HUES6 (cell line): ENCODE measurements around the gene PLEKHA7.

Experiments
- H3K27ac ChIP-seq: 2 replicates; pipeline ENCODE4 v1.7.0; 2013; ENCODE audit warnings: low read depth, mild to moderate bottlenecking, low read length, inconsistent platforms
- H3K27me3 ChIP-seq: 2 replicates; pipeline ENCODE4 v1.6.1; 2013; ENCODE audit warnings: low read length; ENCODE audit not compliant: control insufficient read depth, insufficient read depth
- H3K36me3 ChIP-seq: 2 replicates; pipeline ENCODE4 v1.6.1; 2013; ENCODE audit warnings: low read length; ENCODE audit not compliant: control insufficient read depth, insufficient read depth
- H3K4me1 ChIP-seq: 2 replicates; pipeline ENCODE4 v1.6.1; 2013; ENCODE audit warnings: low read length; ENCODE audit not compliant: control insufficient read depth, insufficient read depth
- H3K4me3 ChIP-seq: 2 replicates; pipeline ENCODE4 v1.5.1; 2013; ENCODE audit warnings: low read depth, low read length
- H3K9ac ChIP-seq: one replicate; pipeline ENCODE4 v1.6.1; 2013; ENCODE audit warnings: mild to moderate bottlenecking, low read length
- H3K9me3 ChIP-seq: 2 replicates; pipeline ENCODE4 v1.6.1; 2013; ENCODE audit warnings: low read depth, low read length; ENCODE audit not compliant: control insufficient read depth, insufficient read depth

The PLEKHA7 gene

DNA sequence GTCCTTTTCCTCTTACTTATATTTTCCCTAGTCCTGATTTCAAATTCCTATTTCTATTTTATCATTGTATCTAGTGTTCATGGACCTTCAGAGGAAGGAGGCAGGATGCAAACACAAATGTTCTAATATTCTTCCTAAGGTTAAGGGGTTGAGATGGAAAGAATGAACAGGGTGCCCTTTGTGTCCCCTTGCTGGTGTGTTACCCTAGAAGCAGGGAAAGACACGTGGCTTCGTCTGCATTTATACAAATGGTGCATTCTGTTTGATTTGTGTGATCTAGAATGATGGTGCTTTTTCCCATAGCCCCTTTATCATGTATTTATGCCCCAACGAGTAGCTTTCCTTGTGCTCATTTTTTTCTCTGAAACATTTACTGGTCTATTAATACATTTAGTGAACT, 76.2 kb downstream of the PLEKHA7 start:
- Histone ChIP-seq H3K27ac (no peak overlapping the region), H3K36me3 (no peaks in the 10 kb centered on the region), H3K9ac (no peak overlapping the region), H3K9me3 (no peaks in the 10 kb centered on the region), H3K4me3 (no peak overlapping the region), H3K27me3 (no peaks in the 10 kb centered on the region), H3K4me1 (peaks cover 3% of the 10 kb centered on the region)

DNA sequence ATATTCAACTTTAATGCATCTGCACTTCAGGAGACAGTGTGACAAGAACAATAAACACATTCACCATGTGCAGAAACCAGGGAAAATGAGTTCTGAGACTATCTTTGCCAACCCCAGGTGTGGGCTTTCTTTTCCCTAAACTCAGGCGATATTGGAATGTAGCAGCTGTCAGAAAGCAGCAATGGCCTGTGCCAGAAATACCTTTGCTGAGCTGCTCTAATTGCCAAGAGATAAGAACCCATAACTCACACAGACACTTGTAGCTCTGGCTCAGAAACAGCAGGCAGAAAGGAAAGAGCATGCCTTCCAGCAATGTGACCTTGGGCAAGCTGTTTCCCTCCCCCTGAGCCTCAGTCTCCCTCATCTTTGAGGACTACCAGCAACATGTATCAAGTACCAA, 77.6 kb downstream of the PLEKHA7 start:
- peaks cover 3% of the 10 kb centered on the region; the same call in 1 of the 2 replicates for H3K4me1 ChIP-seq
- H3K27ac ChIP-seq, result no peak overlapping the region
- no peak overlapping the region for H3K4me3 ChIP-seq
- no peaks in the 10 kb centered on the region for H3K36me3 ChIP-seq
- H3K9ac ChIP-seq, result no peak overlapping the region
- H3K9me3 ChIP-seq, result no peaks in the 10 kb centered on the region
- no peaks in the 10 kb centered on the region for H3K27me3 ChIP-seq

- Histone ChIP-seq H3K9me3 (no peaks in the 10 kb centered on the region), H3K4me1 (peaks cover 3% of the 10 kb centered on the region; the same call in 1 of the 2 replicates), H3K27me3 (no peaks in the 10 kb centered on the region), H3K4me3 (no peak overlapping the region), H3K9ac (no peak overlapping the region), H3K27ac (no peak overlapping the region), H3K36me3 (no peaks in the 10 kb centered on the region)
These were observed 78.5 kb downstream of the PLEKHA7 start for GRCh38 chr11:16935518-16936302.

DNA sequence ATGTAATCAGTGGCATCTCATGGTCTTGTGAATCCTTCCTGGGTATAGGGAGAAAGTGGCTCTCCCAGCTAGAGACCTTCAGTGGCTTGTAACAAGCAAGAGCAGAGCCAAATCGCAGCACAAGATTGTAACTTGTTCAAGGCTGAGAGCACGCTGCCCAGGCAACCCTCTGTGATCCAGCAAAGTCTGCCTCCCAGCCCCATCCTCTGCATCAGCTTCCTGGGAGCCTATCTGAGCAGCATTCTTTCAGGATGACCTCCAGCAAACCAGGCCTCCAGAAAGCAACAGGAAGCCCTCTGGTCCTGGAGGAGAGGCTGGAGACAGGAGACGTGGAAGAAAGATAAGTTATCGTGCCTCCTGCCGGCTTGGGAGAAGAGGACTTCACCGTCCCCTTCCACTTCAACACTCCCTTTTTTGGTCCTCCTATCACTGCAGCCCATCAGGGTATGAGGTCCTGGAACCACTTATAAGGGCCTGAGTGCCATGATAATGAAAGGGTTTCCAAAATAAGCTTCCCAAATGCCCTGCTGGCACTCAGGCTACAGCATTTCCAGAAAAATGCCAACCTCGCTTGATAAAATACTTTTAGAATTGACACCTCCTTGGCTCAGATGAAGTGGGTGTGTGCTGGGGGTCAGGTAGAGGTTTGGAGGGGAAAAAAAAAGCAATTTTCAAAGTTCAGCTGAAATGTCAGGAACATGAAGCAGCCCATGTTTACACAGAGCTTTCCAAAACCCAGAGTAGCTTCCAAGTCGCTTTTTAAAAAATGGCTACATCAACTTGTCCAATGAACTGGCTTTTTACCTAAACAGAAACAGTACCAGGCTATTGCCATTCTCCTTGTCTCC, 80.2 kb downstream of the PLEKHA7 start:
- Histone ChIP-seq H3K27ac (no peak overlapping the region), H3K27me3 (no peaks in the 10 kb centered on the region; the same call in 1 of the 2 replicates), H3K36me3 (no peaks in the 10 kb centered on the region), H3K9me3 (no peaks in the 10 kb centered on the region), H3K4me1 (peaks cover 3% of the 10 kb centered on the region; the same call in 1 of the 2 replicates), H3K4me3 (no peak overlapping the region), H3K9ac (no peak overlapping the region)

- Histone ChIP-seq H3K9me3 (no peaks in the 10 kb centered on the region), H3K9ac (no peak overlapping the region), H3K27ac (no peak overlapping the region), H3K4me1 (peaks cover 3% of the 10 kb centered on the region; the same call in 1 of the 2 replicates), H3K27me3 (no peaks in the 10 kb centered on the region; the same call in 1 of the 2 replicates), H3K36me3 (no peaks in the 10 kb centered on the region), H3K4me3 (no peak overlapping the region)
These were observed 80.9 kb downstream of the PLEKHA7 start for GRCh38 chr11:16933291-16933690.

GRCh38 chr11:16928044-16928443, 86.2 kb downstream of the PLEKHA7 start:
- no peak overlapping the region for H3K27ac ChIP-seq
- no peak overlapping the region for H3K9ac ChIP-seq
- H3K27me3 ChIP-seq, result peaks cover 52% of the 10 kb centered on the region
- H3K4me1 ChIP-seq, result peaks cover 28% of the 10 kb centered on the region
- no peaks in the 10 kb centered on the region for H3K9me3 ChIP-seq
- no peaks in the 10 kb centered on the region for H3K36me3 ChIP-seq
- no peak overlapping the region for H3K4me3 ChIP-seq

DNA sequence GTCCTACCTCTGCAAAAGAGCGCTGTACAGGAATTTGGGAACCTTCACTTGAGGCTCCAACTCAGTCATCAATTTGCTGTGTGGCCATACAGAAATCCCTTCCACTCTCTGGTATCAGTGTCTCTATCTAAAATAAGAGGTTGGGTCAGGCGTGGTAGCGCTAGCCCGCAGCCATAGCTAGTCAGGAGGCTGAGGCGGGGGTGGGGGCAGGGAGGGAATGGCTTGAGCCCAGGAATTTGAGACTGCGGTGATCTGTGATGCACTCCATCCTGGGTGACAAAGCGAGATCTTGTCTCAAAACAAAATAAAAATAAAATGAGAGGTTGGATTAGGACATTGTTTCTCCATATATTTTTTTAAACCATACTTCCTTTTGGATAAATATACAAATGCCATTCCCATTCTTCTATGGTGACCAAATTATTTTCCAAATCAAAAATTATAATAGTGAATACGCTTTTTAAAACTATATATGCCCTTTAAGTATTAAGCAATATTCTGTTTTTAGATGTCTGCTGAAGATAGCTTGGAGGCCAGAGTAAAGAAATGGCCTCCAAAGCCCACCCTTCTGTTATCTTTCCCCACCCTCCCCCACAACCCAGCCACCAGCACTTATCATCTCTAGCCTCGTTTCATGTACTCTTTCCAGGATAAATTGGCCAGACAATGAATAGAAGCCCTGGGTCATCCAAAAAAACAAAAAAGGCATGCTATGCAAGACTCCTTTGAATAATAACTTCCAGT, 87.2 kb downstream of the PLEKHA7 start:
- Histone ChIP-seq H3K4me3 (no peak overlapping the region), H3K36me3 (no peaks in the 10 kb centered on the region), H3K27ac (no peak overlapping the region), H3K9ac (no peak overlapping the region), H3K27me3 (peaks cover 61% of the 10 kb centered on the region), H3K9me3 (no peaks in the 10 kb centered on the region), H3K4me1 (peaks cover 28% of the 10 kb centered on the region)

- Histone ChIP-seq H3K9me3 (no peaks in the 10 kb centered on the region), H3K27ac (no peak overlapping the region), H3K9ac (peak overlapping the region; percentile 52), H3K36me3 (no peaks in the 10 kb centered on the region), H3K4me1 (peaks cover 28% of the 10 kb centered on the region), H3K4me3 (peak overlapping the region; percentile 56), H3K27me3 (peaks cover 76% of the 10 kb centered on the region)
These were observed 88.6 kb downstream of the PLEKHA7 start for GRCh38 chr11:16925561-16926065.

DNA sequence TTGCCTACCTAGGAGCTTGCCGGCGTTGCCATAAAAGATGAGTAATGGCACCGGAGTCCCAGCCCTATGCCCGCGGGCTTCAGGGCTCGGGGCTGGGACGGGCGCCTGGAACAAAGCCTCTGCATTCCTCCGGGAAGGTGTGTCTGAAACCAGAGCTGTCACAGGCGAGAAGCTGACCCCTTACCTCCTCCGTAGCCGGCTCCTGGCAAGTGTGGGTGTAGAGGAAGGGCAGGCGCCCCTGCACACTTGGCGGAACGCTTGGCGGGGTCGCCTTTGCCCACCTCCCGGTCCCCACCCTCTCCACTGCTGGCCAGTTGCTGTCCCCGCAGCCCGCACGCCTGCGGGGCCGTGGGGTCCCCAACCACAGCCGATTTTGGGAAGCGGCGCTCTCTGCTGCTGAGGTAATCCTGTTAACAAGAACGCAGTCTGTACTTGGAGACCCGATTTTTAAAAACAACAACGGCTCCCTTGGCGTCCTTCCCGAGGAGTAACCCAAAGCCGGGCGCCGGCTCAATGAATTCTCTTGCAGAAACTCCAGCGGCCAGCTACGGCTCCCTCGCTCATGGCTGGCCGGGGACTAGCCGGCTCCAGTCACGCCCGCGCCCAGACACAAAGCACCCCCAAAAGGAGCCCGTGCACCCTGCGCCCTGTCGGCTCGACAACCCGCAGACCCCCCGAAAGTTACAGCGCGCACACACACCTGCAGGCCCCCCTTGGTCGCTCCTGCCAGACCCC, 89.2 kb downstream of the PLEKHA7 start:
- Histone ChIP-seq H3K27ac (no peak overlapping the region), H3K4me1 (peaks cover 28% of the 10 kb centered on the region), H3K9ac (peak overlapping the region; percentile 52), H3K9me3 (no peaks in the 10 kb centered on the region), H3K27me3 (peaks cover 82% of the 10 kb centered on the region), H3K4me3 (peak overlapping the region; percentile 56), H3K36me3 (no peaks in the 10 kb centered on the region)

GRCh38 chr11:16924462-16924825, 89.8 kb downstream of the PLEKHA7 start:
- H3K36me3 ChIP-seq, result no peaks in the 10 kb centered on the region
- H3K4me1 ChIP-seq, result peaks cover 28% of the 10 kb centered on the region
- H3K27ac ChIP-seq, result no peak overlapping the region
- no peak overlapping the region for H3K9ac ChIP-seq
- H3K27me3 ChIP-seq, result peaks cover 88% of the 10 kb centered on the region
- H3K9me3 ChIP-seq, result no peaks in the 10 kb centered on the region
- peak overlapping the region; percentile 56 for H3K4me3 ChIP-seq
